HG03039 (cell line): Measurements from ENCODE around the gene LIPE.
A peak's percentile ranks its signal among the peaks of the same experiment; 100 is the strongest.
"Not testable (repeated sequence)": the region's sequence is repeated elsewhere in the genome, so short reads cannot be mapped to it uniquely, and the experiment has no call there.

Experiments used
- ATAC-seq: cut with Tn5 transposase; IDR thresholded peaks from one replicate; pipeline ENCODE4 v1.9.1; 2021; ENCODE audit warnings: mild to moderate bottlenecking, moderate library complexity; ENCODE audit not compliant: unreplicated experiment

The LIPE gene

GRCh38 chr19:42427313-42427712 lies at the start of gene LIPE:
TSS of gene LIPE (minus strand) at chr19:42427388. CDS start at chr19:42427149, 239 bp downstream.
- ATAC-seq, result no peak

GRCh38 chr19:42475366-42475765 lies 48.2 kb upstream of the LIPE start:
- ATAC-seq, result no peak

- ATAC-seq, result no peak
These were observed 47.6 kb upstream of the LIPE start for GRCh38 chr19:42474743-42475142.

GRCh38 chr19:42473686-42474085 lies 46.5 kb upstream of the LIPE start:
- no peak for ATAC-seq

GRCh38 chr19:42472402-42473147 lies 45.4 kb upstream of the LIPE start:
- ATAC-seq, result no peak

GRCh38 chr19:42471554-42472249 lies 44.5 kb upstream of the LIPE start:
- no peak for ATAC-seq

- ATAC-seq, result no peak
These were observed 42.4 kb upstream of the LIPE start for GRCh38 chr19:42469311-42470235.

- ATAC-seq, result no peak
These were observed 41.1 kb upstream of the LIPE start for GRCh38 chr19:42468273-42468796.

GRCh38 chr19:42467183-42467760 lies 40.1 kb upstream of the LIPE start:
- ATAC-seq, result no peak

GRCh38 chr19:42466521-42467182 lies 39.5 kb upstream of the LIPE start:
- ATAC-seq, result no peak

- peak; percentile 64 for ATAC-seq
These were observed 38.7 kb upstream of the LIPE start for GRCh38 chr19:42465827-42466280.

GRCh38 chr19:42461700-42462324 lies 34.6 kb upstream of the LIPE start:
- ATAC-seq, result no peak

GRCh38 chr19:42461231-42461630 lies 34.0 kb upstream of the LIPE start:
- ATAC-seq, result not testable (repeated sequence)

GRCh38 chr19:42459926-42460325 lies 32.7 kb upstream of the LIPE start:
- no peak for ATAC-seq

GRCh38 chr19:42455621-42456081 lies 28.5 kb upstream of the LIPE start:
- no peak for ATAC-seq

GRCh38 chr19:42455086-42455485 lies 27.9 kb upstream of the LIPE start:
- no peak for ATAC-seq

- no peak for ATAC-seq
These were observed 25.4 kb upstream of the LIPE start for GRCh38 chr19:42452590-42452989.

GRCh38 chr19:42450314-42450934 lies 23.2 kb upstream of the LIPE start:
- no peak for ATAC-seq

- not testable (repeated sequence) for ATAC-seq
These were observed 21.1 kb upstream of the LIPE start for GRCh38 chr19:42448306-42448705.
